SU-DHL-6 (cell line): ENCODE results near the gene C6orf120.

Experiments used
- EZH2phosphoT487 ChIP-seq: fragments of 200-600 bp; sonication (generic), shearing (Covaris generic); conservative IDR thresholded peaks from 2 replicates; pipeline ENCODE4 v1.6.1; 2018; ENCODE audit warnings: mild to moderate bottlenecking, antibody characterized with exemption, low read length, moderate library complexity, mixed read lengths
- TF ChIP-seq, protein P1 (sequence below): fragments of 200-600 bp; sonication (generic); IDR thresholded peaks from one replicate; pipeline ENCODE4 v1.5.1; 2017; ENCODE audit warnings: antibody characterized with exemption, mild to moderate bottlenecking, low read length, moderate library complexity; ENCODE audit not compliant: insufficient read depth, poor library complexity, severe bottlenecking

DNA sequence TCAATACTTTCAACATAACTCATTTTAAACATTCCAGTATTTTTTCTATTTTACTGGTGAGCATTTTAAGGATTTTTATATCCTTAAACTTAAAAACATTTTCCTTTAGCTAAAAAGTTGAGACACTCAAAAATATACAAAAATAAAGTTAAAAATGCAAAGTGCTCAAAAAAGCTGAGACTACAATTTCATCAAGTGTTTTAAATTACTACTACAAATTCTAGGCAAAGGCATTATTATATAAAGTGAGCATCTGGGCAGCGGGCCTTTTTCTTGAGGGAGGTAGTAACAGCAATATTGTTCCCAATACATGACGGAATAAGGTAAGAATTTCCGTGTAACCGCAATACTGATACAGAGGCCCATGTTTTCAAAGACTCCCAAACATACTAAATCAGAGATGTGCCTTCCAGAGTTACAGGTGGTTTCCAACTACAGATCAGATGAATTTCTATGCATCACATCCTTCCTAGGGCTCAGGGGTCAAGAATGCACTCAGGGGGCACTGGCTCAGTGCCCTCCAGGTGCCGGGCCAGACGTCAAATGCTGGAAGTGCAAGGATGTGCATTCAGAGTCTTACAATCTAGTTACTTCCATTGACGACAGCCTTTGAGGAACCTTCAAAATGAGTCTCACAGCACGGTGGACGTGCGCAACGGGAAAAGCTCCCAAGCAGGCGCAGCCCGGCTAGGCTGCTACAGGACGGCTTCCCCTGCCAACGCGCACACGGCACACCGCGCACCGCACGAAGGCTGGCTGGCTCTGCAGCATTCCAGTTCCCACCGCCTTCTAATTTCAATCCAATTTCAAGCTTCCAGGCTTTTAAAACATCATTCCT is 20.7 kb downstream of the C6orf120 start:
- TF ChIP-seq, protein P1, sequence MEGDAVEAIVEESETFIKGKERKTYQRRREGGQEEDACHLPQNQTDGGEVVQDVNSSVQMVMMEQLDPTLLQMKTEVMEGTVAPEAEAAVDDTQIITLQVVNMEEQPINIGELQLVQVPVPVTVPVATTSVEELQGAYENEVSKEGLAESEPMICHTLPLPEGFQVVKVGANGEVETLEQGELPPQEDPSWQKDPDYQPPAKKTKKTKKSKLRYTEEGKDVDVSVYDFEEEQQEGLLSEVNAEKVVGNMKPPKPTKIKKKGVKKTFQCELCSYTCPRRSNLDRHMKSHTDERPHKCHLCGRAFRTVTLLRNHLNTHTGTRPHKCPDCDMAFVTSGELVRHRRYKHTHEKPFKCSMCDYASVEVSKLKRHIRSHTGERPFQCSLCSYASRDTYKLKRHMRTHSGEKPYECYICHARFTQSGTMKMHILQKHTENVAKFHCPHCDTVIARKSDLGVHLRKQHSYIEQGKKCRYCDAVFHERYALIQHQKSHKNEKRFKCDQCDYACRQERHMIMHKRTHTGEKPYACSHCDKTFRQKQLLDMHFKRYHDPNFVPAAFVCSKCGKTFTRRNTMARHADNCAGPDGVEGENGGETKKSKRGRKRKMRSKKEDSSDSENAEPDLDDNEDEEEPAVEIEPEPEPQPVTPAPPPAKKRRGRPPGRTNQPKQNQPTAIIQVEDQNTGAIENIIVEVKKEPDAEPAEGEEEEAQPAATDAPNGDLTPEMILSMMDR = no peak
- TF ChIP-seq EZH2phosphoT487 = no peak
